NB4 (cell line): ENCODE data around the gene TMEM238L.

Source experiments
- DNase-seq: peaks from one replicate; pipeline ENCODE4 v3.0.0; 2010; ENCODE audit warnings: low read depth
- H3K4me3 ChIP-seq: one replicate; pipeline ENCODE4 v1.5.1; 2011; ENCODE audit warnings: mild to moderate bottlenecking, low read depth, low read length, moderate library complexity
- CTCF ChIP-seq: IDR thresholded peaks from one replicate; pipeline ENCODE4 v1.5.1; 2012; ENCODE audit warnings: low read depth, low read length
- MAX ChIP-seq: IDR thresholded peaks from 2 replicates; pipeline ENCODE4 v1.6.1; 2011; ENCODE audit warnings: low read depth, low read length
- MYC ChIP-seq: IDR thresholded peaks from 2 replicates; pipeline ENCODE4 v1.6.1; 2011; ENCODE audit warnings: low read depth, low read length
- POLR2A ChIP-seq: IDR thresholded peaks from 2 replicates; pipeline ENCODE4 v1.6.1; 2011; ENCODE audit warnings: mild to moderate bottlenecking; ENCODE audit not compliant: insufficient read length; ENCODE audit errors: extremely low read depth

The TMEM238L gene

GRCh38 chr17:10769840-10770239 lies 34.1 kb downstream of the TMEM238L start:
- no peak for DNase-seq
- no peak overlapping the region for H3K4me3 ChIP-seq
- TF ChIP-seq MAX: no peak
- TF ChIP-seq MYC: no peak
- no peak for TF ChIP-seq CTCF
- TF ChIP-seq POLR2A: no peak

GRCh38 chr17:10768750-10769251 lies 35.1 kb downstream of the TMEM238L start:
- TF ChIP-seq MYC (no peak), MAX (no peak), POLR2A (no peak), CTCF (no peak)
- no peak overlapping the region for H3K4me3 ChIP-seq
- no peak for DNase-seq

- TF ChIP-seq MYC (no peak), CTCF (no peak)
- H3K4me3 ChIP-seq: no peak overlapping the region
- no peak for DNase-seq
Measured at GRCh38 chr17:10767232-10767631, 36.7 kb downstream of the TMEM238L start.

- TF ChIP-seq MYC (no peak), POLR2A (no peak), MAX (no peak), CTCF (no peak)
- H3K4me3 ChIP-seq: no peak overlapping the region
- no peak for DNase-seq
Measured at GRCh38 chr17:10762037-10762436, 41.9 kb downstream of the TMEM238L start.

GRCh38 chr17:10761281-10761680 lies 42.6 kb downstream of the TMEM238L start:
- DNase-seq: no peak
- no peak overlapping the region for H3K4me3 ChIP-seq
- TF ChIP-seq MYC: no peak
- TF ChIP-seq POLR2A: no peak
- no peak for TF ChIP-seq CTCF
- TF ChIP-seq MAX: no peak

- no peak for DNase-seq
- TF ChIP-seq POLR2A (no peak), MAX (no peak), CTCF (no peak), MYC (no peak)
- no peak overlapping the region for H3K4me3 ChIP-seq
Measured at GRCh38 chr17:10758062-10758461, 45.8 kb downstream of the TMEM238L start.
